EH (cell line): ENCODE results near the gene MMAB.

Experiments
- DNase-seq: peaks from one replicate; pipeline ENCODE4 v3.0.0-alpha.2; 2015; ENCODE audit warnings: low read depth

MMAB gene

DNA sequence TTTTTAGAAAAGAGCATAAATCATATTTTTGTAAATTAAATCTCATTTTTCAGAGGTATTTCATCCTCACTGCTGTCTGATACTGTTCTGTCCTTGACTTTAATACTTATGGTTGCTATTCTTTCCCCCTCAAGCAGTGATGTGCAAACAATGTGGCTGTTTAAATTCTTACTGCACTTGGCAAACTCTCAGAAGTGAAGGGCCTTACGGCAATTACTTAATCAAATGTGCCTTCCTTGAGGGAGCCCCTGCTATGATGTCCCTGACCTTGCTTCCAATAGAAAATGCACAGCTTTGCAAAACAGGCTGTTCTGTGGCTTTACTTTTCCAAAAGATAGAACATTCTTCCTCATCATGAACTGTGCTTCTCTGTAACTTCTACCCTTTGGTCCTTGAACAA, 60.7 kb downstream of the MMAB start:
- DNase-seq = no peak

- no peak for DNase-seq
Observed at GRCh38 chr12:109510196-109510595, 63.1 kb downstream of the MMAB start.

DNA sequence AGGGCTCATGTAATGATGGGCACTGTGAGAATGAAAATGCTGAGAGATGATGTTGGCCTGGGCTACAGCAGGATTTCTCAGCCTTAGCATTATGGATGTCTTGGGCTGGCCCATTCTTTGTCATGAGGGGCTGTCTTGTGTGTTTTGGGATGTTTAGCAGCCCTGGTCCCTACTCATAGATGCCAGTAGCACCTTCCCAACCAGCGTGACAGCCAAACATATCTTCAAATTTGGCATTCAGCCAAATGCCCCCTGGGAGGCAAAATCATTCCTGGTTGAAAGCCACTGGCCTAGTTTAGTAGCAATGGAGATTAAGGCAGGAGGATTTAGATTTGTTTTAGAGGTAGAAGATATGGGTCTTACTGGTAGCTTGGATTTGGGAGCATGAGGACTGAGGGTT, 69.2 kb downstream of the MMAB start:
- no peak for DNase-seq
